ENCODE measurements around the gene ARID3A.
"Not testable (repeated sequence)": the region's sequence is repeated elsewhere in the genome, so short reads cannot be mapped to it uniquely, and the experiment has no call there.

DNA sequence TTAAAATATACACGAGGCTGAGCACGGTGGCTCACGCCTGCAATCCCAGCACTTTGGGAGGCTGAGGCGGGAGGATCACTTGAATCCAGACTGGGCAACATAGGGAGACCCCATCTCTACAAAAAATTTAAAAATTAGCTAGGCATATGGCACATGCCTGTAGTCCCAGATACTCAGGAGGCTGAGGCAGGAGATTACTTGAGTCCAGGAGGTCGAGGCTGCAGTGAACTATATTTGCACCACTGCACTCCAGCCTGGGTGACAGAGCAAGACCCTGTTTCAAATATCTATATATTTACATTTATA is 98.0 kb downstream of the ARID3A start:
- TF ChIP-seq, protein P1, sequence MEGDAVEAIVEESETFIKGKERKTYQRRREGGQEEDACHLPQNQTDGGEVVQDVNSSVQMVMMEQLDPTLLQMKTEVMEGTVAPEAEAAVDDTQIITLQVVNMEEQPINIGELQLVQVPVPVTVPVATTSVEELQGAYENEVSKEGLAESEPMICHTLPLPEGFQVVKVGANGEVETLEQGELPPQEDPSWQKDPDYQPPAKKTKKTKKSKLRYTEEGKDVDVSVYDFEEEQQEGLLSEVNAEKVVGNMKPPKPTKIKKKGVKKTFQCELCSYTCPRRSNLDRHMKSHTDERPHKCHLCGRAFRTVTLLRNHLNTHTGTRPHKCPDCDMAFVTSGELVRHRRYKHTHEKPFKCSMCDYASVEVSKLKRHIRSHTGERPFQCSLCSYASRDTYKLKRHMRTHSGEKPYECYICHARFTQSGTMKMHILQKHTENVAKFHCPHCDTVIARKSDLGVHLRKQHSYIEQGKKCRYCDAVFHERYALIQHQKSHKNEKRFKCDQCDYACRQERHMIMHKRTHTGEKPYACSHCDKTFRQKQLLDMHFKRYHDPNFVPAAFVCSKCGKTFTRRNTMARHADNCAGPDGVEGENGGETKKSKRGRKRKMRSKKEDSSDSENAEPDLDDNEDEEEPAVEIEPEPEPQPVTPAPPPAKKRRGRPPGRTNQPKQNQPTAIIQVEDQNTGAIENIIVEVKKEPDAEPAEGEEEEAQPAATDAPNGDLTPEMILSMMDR (IDR thresholded peaks at IDR 0.05; ENCODE audit: low read length), result not testable (repeated sequence)
- not testable (repeated sequence) for TF ChIP-seq EZH2phosphoT487 (IDR thresholded peaks at IDR 0.05; ENCODE audit: low read length); EZH2 (optimal IDR thresholded peaks at IDR 0.05; ENCODE audit: low read depth, low read length)

Measured in MM.1S (cell line).